IPS DF 4.7 (cell line): Measurements from ENCODE around the gene MAPRE2.

Experiments used
- DNase-seq: peaks from one replicate; pipeline ENCODE4 v3.0.0-alpha.2; 2013; ENCODE audit warnings: low spot score; ENCODE audit errors: extremely low read depth

MAPRE2 gene

DNA sequence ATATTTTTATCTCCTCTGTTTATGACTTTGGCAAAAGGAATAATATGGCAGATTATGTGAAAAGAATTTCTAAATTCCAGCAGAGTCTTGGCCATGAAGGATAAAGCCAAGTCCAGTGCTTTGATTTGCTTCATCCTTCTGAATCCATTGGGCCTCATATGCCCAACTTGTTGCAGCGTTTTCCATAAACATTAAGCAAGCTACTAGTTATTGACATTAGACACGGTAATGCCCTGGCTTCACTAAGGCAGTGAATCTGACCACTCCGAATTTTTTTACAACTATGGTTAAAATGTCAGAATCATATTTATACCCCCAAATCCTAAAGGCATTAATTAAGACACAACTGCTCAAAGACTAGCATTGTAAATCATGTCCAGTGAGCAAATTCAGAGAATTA, 79.8 kb downstream of the MAPRE2 start:
- DNase-seq, result no peak

DNA sequence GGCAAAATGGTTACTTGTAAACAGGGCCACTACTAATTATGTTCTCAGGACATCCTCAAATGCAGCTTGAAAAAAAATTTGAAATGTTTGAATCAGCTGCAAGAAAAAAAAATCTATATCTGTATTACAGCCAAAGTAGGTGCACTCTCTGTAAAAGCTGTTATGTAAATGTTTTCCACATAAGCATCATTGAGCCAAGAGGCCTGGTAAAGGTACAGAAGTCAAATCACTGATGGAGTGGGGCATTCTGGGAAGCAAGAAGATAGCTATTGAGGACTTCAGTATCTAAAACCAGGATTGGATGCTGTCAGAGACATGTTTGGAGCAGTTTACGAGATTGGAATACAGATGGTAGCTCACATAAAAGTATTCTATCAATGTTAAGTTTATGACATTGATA, 80.3 kb downstream of the MAPRE2 start:
- no peak for DNase-seq

DNA sequence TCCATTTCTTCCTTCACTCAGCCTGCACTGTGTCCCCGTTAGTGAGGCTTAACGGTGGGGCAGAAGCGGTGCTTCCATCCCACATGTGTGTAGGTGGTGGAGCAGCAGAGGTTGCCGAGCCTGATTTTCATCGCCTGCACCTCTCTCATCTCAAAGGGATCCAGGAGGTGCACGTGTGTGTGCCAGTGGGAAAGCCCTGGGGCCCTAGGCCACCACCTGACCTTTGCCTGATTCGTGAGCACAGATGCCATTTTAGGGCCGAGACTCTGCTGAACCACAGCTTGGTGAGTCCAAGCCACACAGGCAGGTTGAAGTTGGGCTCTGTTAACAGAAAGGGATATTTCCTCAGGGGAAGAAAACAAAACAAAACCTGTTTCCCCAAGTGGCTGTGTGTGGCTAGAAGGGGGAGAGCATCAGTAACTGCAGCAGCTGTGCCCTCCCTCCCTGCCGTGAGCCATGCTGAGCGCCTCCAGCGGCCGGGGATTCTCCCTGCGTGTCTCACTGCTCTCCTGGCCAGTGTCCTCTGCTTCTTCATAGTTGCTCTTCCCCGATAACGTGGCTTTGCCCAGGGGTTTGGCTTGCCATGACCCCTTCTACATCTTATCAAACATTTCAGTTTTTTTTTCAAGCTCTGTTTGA, 81.5 kb downstream of the MAPRE2 start:
- DNase-seq, result no peak

- DNase-seq, result no peak
Measured at GRCh38 chr18:35123811-35124210, 82.6 kb downstream of the MAPRE2 start.

GRCh38 chr18:35127201-35127600, 86.0 kb downstream of the MAPRE2 start:
- no peak for DNase-seq

DNA sequence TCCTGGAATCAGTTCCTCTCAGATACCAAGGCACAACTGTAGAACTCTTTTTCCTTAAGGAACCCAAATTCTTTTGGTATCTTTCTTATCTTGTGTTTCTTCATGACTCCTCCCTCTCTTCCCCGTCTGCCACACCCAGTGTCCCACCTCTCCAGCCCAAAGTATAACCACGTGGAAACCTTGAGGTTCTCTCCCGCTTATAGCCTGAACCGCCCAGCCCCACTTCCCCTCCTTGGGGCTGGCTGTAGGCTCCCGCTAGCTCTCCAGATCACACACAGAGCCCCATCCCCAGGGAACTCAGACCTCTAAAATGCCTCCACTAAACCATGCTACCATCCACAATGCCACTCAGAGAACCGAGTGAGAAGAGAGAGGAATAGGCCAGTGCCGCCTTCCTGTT, 87.5 kb downstream of the MAPRE2 start:
- no peak for DNase-seq

- no peak for DNase-seq
Measured at GRCh38 chr18:35130236-35130635, 89.0 kb downstream of the MAPRE2 start.

DNA sequence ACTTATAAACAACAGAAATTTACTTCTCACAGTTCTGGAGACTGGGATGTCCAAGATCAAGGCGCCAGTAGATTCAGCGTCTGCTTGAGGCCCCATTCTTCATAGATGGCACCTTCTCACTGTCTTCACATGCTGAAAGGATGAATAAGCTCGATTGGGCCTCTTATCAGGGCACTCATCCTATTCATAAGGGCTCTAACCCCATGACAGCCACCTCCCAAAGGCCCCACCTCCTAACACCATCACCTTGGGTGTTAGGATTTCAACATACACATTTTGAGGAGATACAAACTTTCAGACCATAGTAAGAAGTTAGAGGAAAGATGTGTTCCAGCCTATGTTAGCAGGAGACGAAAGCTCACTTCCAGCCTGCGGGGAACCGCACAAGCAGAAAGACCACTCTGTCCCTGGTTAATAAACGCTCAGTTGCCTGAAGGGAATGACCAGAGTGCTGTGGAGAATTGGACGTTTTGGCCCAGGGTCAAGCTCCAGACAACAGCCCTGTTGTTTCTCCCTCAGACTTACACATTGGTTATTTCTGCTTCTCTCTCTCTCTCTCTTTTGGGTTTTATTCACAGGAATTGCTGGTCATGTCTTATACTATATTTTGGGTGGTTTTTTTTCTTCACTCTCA, 90.3 kb downstream of the MAPRE2 start:
- no peak for DNase-seq

DNA sequence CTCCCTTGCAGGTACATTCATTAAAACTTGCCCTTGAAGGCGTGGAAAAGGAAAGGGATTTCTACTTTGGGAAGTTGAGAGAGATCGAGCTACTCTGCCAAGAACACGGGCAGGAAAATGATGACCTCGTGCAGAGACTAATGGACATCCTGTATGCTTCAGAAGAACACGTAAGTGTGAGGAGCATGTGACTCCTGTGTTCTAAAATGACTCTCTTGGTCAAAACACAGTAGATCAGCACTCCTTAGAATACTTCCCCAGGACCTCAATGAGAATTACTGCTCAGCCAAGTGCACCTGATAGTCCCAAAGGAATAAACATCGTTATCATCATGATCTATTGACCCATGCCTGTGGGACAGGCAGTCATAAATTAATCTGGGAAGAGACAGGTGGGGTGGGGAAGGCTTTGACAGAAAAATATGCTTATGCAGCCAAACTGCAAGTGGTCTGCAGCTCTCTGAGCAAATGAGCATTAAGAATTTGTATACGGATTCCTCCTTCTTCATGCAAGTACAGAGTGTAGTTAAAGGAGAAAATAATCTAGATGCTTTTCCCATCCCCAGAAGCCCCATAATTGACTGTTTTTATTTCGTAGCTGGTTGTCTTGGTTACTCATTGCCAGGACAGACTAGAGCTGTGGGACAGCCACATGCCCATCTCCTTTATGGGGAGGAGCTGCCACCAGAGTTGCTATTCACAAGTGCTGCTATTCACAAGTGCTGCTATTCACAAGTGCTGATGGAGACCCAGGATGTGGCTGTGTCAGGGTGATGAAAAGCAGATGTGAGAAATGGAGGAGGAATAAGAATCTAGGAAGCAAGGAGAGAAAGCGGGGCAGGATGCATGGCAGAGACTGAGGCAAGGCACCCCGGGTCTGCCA, 91.0 kb downstream of the MAPRE2 start:
- DNase-seq, result no peak

GRCh38 chr18:35134190-35134730, 93.0 kb downstream of the MAPRE2 start:
- no peak for DNase-seq

- DNase-seq, result no peak
Measured at GRCh38 chr18:35134791-35135531, 93.7 kb downstream of the MAPRE2 start.

DNA sequence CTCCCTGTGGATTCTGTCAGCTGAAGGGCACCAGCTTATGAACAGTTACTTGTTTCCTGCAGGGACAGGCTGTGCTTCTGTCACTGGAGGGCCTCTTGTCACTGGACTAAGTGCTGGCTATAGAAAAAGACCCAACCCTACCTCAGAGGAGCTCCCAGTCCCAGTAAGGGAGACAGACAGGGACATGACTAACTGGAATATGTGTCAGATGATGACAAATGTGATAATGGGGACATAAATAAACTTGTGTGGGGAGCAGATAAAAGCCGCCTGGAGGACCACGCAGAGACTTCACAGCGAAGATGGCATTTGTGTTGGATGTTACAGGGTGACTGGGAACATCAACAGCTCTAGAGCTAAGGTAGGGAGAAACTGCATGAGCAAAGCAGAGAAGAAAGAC, 95.0 kb downstream of the MAPRE2 start:
- DNase-seq, result no peak

- no peak for DNase-seq
Measured at GRCh38 chr18:35136885-35137284, 95.7 kb downstream of the MAPRE2 start.

DNA sequence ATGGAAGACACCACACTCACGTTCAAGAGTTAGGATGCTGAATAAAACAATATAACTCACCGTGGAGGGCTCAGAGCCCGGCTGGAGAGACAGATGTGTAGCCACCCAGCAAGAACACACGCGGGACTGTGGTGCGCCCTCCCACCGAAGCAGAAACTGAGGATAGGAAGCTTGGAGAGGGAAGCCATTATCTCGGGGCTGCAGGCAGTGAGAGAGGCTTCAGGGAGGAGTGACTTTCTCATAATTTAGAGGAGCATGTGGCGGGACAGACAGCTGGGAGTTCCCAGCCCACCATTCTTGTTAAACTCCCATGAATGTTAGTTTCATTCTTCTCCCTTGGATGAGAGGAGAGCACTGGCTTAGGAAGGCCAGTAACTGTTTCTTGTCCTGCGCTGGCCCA, 96.4 kb downstream of the MAPRE2 start:
- DNase-seq, result no peak

DNA sequence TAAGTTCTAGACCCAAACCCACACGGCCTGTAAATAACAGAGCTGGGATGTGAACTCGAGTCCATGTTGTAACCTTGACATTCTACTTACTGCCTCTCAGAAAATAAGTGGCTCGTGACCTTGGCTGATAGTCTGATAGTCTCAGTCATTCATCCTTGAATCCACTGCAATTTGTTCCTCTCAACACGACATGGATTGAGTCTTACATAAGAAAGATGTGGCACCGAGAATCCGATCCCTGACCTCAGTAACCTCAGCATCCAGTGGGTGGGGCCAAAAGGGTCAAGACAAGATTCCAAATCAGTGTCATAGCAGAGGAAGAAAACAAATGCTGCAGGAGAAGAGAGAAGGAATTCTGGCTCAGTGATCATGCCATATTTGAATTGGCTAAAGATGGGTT, 97.6 kb downstream of the MAPRE2 start:
- no peak for DNase-seq

DNA sequence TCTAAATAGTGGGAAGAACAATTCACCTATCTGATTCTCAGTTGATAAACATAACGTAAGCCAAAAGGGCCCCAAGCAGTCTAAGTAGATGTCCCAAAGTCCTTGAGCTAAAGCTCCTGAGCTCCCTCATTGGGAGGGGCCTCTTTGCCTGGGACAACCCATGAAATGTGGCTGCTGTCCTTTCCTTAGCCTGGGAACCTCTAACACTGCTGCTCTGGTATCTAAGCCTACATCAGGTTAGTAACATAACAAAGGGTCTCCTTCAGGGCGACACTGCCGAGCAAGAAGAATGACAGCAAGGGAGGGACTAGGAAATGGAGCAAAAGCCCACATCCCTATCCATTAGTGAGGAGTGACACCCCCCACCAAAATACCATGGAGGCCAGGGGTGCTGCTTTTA, 98.3 kb downstream of the MAPRE2 start:
- DNase-seq, result no peak

GRCh38 chr18:35141077-35141476, 99.9 kb downstream of the MAPRE2 start:
- no peak for DNase-seq

DNA sequence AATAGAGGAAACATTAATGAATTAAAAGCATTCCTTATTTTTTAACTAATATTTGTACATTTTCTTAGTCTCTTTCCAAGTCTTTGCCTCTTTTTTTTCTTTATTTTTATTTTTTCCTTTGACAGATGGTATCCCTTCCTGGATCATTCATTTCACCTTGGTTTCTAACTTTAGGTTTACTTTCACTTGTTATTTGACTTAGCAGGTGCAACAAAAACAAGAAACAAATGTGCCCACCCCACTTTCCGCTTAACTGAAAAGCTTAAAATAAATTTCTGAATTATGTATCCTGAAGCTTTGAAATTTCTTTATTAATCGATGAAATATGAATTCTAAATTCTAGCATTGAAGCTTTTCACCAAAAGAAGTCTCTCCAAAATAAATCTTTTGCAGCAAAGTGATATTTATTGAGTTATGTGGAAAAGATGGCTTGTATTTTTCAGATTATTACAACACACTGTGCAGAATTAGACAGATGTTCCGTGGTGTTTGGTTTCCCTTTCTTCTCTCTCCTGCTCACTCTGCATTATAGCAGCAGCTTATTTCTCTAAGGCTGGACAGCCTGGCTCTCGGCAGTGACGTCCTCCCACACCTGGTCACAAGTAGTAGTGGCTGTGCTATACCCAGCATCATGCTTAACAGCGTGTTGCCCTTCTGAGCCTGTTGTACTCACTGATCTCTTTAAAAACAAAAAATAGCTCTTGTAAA, 100.5 kb downstream of the MAPRE2 start:
- no peak for DNase-seq

- DNase-seq, result no peak
Measured at GRCh38 chr18:35142275-35142615, 101.0 kb downstream of the MAPRE2 start.

- DNase-seq, result no peak
Measured at GRCh38 chr18:35143622-35144596, 102.7 kb downstream of the MAPRE2 start.
